Gastroesophageal sphincter (tissue), 4 donors: Measurements from ENCODE around the gene NABP1. TPM values are rescaled to one million over a fixed set of nuclear protein-coding genes. Genes with fewer than 3 reads are reported as not detected.

Source experiments
- ATAC-seq: fragments of 150-250 bp; one replicate; pipeline ENCODE4 v1.9.1; 2016; ENCODE audit warnings: mild to moderate bottlenecking, moderate library complexity
- H3K27ac ChIP-seq, 4 donors: fragments of 200-600 bp; sonication (generic) in 3 of 4; 1 replicate in 3 of 4; 2 replicates in 1 of 4; pipeline ENCODE4 v1.5.1; 2016 to 2019
- H3K27me3 ChIP-seq: fragments of 200-600 bp; sonication (generic); one replicate; pipeline ENCODE4 v1.5.1; 2019
- H3K36me3 ChIP-seq, 2 donors: fragments of 200-600 bp; sonication (generic); one replicate each; pipeline ENCODE4 v1.5.1; 2019; ENCODE audit warnings: control low read depth in 1 of 2
- H3K4me1 ChIP-seq, 3 donors: fragments of 200-600 bp; sonication (generic); 1 replicate in 2 of 3; 2 replicates in 1 of 3; pipeline ENCODE4 v1.5.1; 2016 to 2019; ENCODE audit warnings: control low read depth in 2 of 3
- H3K4me3 ChIP-seq, 2 donors: fragments of 200-600 bp; sonication (generic); one replicate each; pipeline ENCODE4 v1.5.1; 2019; ENCODE audit warnings: mild to moderate bottlenecking in 1 of 2, moderate library complexity in 1 of 2
- H3K9me3 ChIP-seq, 3 donors: fragments of 200-600 bp; sonication (generic); one replicate each; pipeline ENCODE4 v1.5.1; 2017 to 2019; ENCODE audit warnings: control low read depth in 2 of 3
- EP300 ChIP-seq: sonication (generic); formaldehyde crosslinking; IDR thresholded peaks from one replicate; pipeline ENCODE4 v1.6.1; 2017; ENCODE audit warnings: antibody characterized with exemption, mild to moderate bottlenecking
- POLR2A ChIP-seq, 2 donors: fragments of 450-650 bp; IDR thresholded peaks; one replicate each; pipeline ENCODE4 v1.6.1; 2017; ENCODE audit warnings: antibody characterized with exemption in 2 of 2, mild to moderate bottlenecking in 2 of 2, moderate library complexity in 1 of 2
- POLR2AphosphoS5 ChIP-seq: sonication (generic); formaldehyde crosslinking; IDR thresholded peaks from one replicate; pipeline ENCODE4 v1.6.1; 2017; ENCODE audit warnings: antibody characterized with exemption
- WGBS, 2 donors: methylation state at CpG; one replicate each; pipeline ENCODE4 v1.1.5; 2018; ENCODE audit warnings: low coverage in 1 of 2; 5-methylcytosine and 5-hydroxymethylcytosine counted together
- total RNA-seq, 4 donors: library from RNA; depleted of rRNA; stranded (reverse); fragments of >200 nt; gene quantifications; one replicate each; pipeline ENCODE4 v1.1.0, GENCODE V29; 2016
- TF ChIP-seq, protein P1 (sequence below), 4 experiments: fragments of 200-600 bp in 2 of 4; fragments of 450-650 bp in 2 of 4; sonication (generic) in 1 of 4; IDR thresholded peaks; one replicate each; pipeline ENCODE4 v1.5.1; 2017 to 2019; ENCODE audit warnings: antibody characterized with exemption in 4 of 4, mild to moderate bottlenecking in 2 of 4, moderate library complexity in 2 of 4

NABP1 gene
- total RNA-seq, 4 donors from 2014 or later: 2.8 to 30.7 (median 7.9) TPM

DNA sequence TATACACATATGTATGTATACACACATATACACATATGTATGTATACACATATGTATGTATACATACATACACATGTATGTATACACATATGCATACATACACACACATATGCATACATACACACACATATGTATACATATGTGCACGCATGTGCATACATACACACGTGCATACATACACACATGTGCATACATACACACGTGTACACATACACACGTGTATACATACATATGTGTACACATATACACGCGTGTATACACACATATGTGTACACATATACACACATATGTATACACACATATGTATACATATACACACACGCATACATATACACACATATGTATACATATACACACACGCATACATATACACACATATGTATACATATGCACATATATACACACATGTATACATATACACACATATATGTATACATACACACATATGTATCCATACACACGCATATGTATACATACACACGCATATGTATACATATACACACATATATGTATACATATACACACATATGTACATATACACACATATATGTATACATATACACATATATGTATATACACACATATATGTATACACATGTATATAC, 21.5 kb downstream of the NABP1 start:
- Histone ChIP-seq H3K9me3 (no peaks in the 10 kb centered on the region), H3K27ac (no peak overlapping the region), H3K4me3 (no peak overlapping the region), H3K36me3 (no peaks in the 10 kb centered on the region), H3K4me1 (no peaks in the 10 kb centered on the region), H3K27me3 (no peaks in the 10 kb centered on the region)
- 64 to 85% methylated on average over 10 of the region's 10 CpGs for WGBS, 2 donors
- ATAC-seq: no peak
- TF ChIP-seq EP300 (no peak), POLR2AphosphoS5 (no peak), POLR2A (IDR thresholded peaks at IDR 0.05) (no peak)
- TF ChIP-seq, protein P1, sequence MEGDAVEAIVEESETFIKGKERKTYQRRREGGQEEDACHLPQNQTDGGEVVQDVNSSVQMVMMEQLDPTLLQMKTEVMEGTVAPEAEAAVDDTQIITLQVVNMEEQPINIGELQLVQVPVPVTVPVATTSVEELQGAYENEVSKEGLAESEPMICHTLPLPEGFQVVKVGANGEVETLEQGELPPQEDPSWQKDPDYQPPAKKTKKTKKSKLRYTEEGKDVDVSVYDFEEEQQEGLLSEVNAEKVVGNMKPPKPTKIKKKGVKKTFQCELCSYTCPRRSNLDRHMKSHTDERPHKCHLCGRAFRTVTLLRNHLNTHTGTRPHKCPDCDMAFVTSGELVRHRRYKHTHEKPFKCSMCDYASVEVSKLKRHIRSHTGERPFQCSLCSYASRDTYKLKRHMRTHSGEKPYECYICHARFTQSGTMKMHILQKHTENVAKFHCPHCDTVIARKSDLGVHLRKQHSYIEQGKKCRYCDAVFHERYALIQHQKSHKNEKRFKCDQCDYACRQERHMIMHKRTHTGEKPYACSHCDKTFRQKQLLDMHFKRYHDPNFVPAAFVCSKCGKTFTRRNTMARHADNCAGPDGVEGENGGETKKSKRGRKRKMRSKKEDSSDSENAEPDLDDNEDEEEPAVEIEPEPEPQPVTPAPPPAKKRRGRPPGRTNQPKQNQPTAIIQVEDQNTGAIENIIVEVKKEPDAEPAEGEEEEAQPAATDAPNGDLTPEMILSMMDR (IDR thresholded peaks at IDR 0.05): no peak

DNA sequence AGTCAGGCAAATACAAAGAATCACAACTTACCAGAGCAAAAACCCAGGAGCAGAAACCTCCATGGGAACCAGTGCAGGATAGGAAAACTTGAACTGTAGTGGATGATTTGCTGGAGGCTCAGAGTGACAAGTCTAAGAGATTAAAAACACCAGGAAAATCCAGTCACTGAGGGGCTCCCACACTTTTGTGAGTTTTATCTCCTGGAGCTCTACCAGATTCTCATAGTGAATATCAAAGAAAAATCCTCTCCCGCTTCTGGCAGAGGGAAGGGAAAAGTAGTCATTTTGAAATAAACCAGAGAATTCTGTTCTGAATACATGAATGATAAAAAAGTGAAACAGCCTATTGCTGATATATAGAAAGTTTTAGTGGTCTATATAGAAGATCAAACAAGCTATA, 23.1 kb downstream of the NABP1 start:
- TF ChIP-seq EP300: no peak
- Histone ChIP-seq H3K27ac (no peak overlapping the region), H3K4me1 (no peaks in the 10 kb centered on the region), H3K4me3 (no peak overlapping the region), H3K36me3 (no peaks in the 10 kb centered on the region), H3K9me3 (no peaks in the 10 kb centered on the region), H3K27me3 (no peaks in the 10 kb centered on the region)
- ATAC-seq: no peak
- 27 to 69% methylated on average over 1 of the region's 1 CpG for WGBS, 2 donors

- 50 to 63% methylated on average over 2 of the region's 2 CpGs for WGBS, 2 donors
- TF ChIP-seq, protein P1 (IDR thresholded peaks at IDR 0.05): no peak
- TF ChIP-seq POLR2AphosphoS5 (no peak), POLR2A (IDR thresholded peaks at IDR 0.05) (no peak), EP300 (no peak)
- Histone ChIP-seq H3K27me3 (no peaks in the 10 kb centered on the region), H3K27ac (no peak overlapping the region), H3K9me3 (no peaks in the 10 kb centered on the region), H3K36me3 (no peaks in the 10 kb centered on the region), H3K4me3 (no peak overlapping the region), H3K4me1 (no peaks in the 10 kb centered on the region)
- ATAC-seq: no peak
Observed at GRCh38 chr2:191701696-191702095, 23.8 kb downstream of the NABP1 start.

DNA sequence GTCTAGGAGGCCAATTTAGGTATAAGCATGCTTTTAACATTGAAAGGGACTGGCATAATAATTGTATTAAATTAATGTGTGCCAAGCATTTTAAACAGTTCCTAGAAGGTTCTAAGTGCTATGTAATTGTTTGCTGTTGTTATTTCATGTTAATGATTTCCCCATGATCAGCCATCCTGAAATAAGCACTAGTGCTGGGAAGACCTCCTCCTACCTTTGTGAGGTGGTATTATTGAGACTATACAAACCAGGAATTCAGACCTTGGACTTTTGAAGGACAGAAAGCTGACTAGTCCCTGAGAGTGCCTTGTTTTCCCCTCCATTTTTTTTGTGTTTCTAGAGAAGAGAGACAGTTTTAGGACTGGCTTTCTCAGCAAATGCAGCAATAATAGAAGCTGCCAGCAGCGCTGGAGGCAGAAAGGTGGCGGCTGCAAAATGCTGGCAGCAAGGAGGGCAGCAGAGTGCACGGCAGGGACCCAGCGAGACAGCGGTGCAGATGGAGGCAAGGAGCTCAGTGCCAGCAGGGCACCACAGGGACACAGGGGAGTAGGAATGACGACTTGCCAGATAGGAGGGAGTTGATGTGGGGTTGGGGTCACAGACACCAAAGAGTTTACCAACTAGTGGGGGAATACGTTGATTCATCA, 25.3 kb downstream of the NABP1 start:
- 92 to 95% methylated on average over 7 of the region's 7 CpGs for WGBS, 2 donors
- TF ChIP-seq, protein P1 (IDR thresholded peaks at IDR 0.05): no peak
- TF ChIP-seq POLR2A (IDR thresholded peaks at IDR 0.05) (no peak), POLR2AphosphoS5 (no peak), EP300 (no peak)
- no peak for ATAC-seq

DNA sequence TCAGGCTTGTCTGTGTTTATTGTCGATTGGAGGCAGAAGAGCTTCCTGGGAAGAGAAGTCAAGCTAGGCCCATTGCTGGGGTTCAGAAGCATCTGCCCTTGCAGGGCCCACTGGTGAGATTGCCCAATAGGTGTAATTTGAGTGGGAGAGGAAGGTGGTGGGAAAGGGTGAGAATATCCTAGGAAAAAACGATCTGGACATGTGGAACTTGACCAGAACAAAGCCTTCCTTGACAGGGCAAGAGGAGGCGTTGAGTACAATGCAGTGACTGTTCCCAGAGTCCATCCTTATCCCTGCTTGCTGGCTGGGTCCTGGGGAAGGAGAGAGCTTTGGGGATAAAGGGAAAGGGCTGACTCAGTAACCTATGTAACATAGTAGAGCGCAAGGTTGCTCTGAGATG, 27.1 kb downstream of the NABP1 start:
- Histone ChIP-seq H3K4me1 (no peaks in the 10 kb centered on the region), H3K9me3 (no peaks in the 10 kb centered on the region), H3K27ac (no peak overlapping the region), H3K4me3 (no peak overlapping the region), H3K36me3 (no peaks in the 10 kb centered on the region), H3K27me3 (no peaks in the 10 kb centered on the region)
- no peak for TF ChIP-seq POLR2AphosphoS5
- TF ChIP-seq POLR2A (IDR thresholded peaks at IDR 0.05): no peak
- TF ChIP-seq, protein P1 (IDR thresholded peaks at IDR 0.05): no peak
- TF ChIP-seq EP300: no peak
- no peak for ATAC-seq
- 77 to 78% methylated on average over 3 of the region's 4 CpGs for whole genome bisulfite sequencing, 2 donors

More for the DNA sequence above, 25.3 kb downstream of the NABP1 start:
- no peak overlapping the region for H3K4me3 ChIP-seq
- H3K9me3 ChIP-seq: no peaks in the 10 kb centered on the region
- H3K36me3 ChIP-seq: no peaks in the 10 kb centered on the region
- H3K27me3 ChIP-seq: no peaks in the 10 kb centered on the region
- H3K27ac ChIP-seq: no peak overlapping the region
- no peaks in the 10 kb centered on the region for H3K4me1 ChIP-seq
